ENCODE results near the gene ATOH7.
A peak's percentile ranks its signal among the peaks of the same experiment; 100 is the strongest.
"Not testable (repeated sequence)": the region's sequence is repeated elsewhere in the genome, so short reads cannot be mapped to it uniquely, and the experiment has no call there.

Gene ATOH7

DNA sequence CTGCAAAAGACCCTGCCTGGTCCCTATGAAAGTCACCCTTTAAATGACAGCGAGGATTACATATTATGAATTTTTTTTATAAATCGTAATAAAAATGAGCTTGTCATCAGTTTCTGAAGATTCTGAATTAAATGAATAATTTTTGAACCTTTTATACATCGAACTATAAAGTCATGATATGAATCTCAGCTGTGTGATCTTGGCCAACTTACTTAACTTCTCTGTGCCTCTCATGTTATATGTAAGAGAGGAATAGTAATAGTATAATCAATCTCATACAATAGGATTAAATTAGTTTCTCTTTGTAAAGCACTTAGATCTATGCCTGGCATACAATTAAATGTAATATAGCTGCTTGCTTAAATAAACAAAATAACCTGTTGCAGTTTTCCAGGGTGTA, 5.3 kb upstream of the ATOH7 start:
- no peak for DNase-seq (ENCODE audit: low read depth, low spot score)

DNA sequence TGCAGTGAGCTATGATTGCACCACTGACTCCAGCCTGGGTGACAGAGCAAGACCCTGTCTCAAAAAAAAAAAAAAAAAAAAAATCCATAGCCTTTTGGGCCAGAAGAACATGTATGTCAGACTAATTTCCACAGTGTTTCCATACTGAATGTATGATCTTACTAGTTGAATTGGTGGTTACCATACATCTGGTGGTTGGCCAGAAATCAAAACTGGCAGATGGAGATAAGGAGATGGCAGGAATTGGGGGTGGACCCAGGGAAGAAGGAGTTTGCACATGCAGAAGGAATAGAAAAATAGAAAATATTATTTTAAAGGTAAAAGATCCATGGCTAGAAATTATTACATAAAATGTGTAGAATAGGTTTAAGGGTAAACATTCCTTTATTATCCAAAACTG, 3.7 kb upstream of the ATOH7 start:
- DNase-seq (ENCODE audit: low read depth, low spot score) = no peak

DNA sequence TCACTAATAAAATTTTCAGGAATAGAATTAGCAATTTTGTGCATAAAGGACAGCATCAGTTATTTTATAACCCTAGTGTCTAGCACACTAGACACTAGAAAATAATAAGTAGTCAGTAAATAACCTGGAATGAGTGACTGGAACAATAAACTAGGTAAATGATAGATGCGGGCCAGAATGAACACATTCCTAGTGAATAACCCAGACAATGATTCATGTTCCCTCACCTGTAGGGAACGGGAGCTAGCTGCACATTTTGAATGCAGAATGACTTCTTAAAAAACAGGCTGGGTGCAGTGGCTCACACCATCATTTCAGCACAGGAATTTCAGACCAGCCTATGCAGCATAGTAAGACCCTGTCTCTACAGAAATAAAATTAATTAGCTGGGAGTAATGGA, 3.2 kb upstream of the ATOH7 start:
- DNase-seq (ENCODE audit: low read depth, low spot score) = no peak

DNA sequence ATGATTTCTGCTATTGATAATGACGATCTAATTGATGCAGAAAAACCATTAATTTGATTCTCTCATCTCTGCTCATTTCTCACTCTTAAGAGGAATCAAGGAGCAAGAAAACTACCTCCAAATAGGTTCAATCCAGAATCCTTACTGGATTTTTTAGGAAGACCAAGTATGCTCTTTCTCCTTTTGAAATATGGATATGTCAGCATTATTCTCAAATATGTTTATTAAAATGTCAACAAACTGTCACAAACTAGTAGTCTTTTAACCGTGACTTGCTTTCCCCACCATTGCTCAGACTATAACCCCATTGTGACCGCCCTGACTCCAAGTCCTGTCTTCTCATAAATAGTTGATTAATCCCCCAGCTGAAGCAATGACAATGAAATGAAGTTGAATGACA, 1.1 kb upstream of the ATOH7 start:
- DNase-seq (ENCODE audit: low read depth, low spot score) = no peak

DNA sequence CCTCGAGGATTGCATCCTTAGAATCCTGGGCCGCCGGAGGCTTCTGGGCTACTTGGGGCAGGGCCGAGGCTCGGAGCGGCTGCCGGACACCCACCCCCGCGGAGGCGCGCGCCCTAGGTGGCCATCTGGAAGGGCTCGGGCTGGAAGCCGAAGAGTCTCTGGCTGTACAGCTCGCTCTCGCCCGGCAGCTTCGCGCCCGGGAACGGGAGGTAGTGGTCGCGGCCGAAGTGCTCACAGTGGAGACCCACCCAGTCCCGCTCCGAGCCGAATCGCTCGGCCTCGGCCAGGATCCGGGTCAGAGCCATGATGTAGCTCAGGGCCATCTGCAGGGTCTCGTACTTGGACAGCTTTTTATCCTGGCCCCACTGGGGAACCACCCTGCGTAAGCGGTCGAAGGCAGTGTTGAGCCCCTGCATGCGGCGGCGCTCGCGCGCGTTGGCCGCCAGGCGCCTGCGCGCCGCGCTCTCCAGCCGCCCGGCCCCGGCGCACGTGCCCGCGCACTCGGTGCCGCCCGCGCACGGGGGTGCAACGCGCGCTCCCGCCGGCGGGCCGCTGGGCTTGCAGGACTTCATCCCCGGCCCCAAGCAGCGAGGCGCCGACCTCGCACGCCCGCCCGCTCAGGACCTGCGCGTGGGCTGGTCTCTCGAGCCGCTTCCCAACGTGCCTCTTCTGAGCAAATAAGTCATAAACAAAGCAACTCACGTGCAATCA, 652 bp downstream of the ATOH7 start:
- no peak for DNase-seq (ENCODE audit: low read depth, low spot score)

DNA sequence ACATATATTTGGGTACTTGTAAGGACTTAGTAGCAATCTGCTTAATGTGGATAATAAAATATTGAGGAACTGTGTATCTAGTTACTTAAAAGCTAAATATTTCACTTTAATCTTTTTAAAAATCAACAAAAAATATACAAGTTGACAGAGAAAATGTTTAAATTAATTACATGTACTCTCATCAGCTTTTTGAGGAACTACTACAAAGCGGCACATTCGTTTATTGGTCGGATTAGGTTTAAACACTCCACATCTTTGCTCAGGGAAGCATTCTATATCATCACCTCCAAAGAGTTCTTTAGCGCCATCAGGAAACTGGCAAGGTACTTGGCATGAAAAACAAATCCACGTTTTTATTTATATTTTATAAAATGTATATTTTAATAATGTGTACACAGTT, 1.6 kb downstream of the ATOH7 start:
- DNase-seq (ENCODE audit: low read depth, low spot score) = no peak

DNA sequence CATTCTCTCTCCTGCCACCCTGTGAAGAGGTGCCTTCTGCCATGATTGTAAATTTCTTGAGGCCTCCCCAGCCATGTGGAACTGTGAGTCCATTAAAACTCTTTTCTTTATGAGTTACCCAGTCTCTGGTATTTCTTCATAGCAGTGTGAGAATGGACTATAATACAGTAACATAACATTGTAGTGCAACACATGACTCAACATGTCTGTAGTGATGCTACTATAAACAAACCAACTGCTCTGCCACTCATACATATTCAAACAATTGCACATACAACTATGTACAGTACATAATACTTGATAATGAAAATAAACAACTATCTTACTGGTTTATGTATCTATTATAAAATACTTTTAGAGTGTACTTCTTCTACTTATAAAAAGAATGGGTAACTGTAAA, 7.1 kb downstream of the ATOH7 start:
- no peak for DNase-seq (ENCODE audit: low read depth, low spot score)

DNA sequence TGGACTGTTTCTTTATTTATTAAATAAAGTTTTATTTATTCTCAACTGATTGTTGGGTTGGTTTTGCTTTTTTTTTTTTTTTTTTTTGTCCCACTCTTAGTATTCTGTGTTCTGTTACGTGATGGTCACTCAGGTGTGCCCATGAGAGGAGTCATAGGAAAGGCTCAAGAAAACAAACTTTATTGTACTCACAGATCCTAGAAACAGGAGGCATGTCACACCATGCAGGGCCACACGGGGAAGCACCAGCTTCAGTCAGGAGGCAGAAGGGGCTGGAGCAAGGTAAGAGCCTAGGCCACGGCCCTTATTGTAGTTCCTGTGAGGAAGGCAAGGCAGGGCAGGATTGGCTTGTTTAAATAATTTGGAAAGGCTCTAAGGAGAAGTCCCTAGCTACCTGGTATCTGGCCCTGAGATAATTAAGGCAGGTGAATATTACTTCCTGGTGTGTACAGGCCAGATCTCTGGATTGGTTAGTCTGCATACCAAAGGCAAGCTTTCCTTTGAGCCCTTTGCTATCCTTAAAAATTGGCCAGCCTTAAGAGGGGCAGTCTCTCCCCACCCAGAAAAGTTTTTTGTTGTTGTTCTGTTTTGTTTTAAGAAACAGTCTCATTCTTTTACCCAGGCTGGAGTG, 8.3 kb downstream of the ATOH7 start:
- DNase-seq (ENCODE audit: low read depth, low spot score) = no peak

DNA sequence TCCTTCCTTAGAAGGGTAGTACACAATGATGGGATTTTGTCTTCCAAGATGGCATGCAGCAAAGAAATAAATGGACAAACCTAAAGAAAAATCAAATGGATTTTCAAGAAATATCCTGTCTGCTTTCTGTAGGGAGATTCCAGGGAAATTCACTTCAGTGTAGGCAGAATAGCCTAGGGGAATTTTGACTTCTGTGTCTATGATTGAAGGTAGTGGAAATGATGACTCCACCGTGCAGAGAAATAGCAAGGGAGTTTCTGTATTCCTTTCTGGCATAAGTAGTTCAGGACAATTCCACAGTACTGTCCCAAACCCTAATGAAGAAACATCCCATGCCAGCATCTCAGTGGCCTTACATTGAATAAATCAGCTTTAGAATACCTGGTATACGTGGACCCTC, 9.5 kb downstream of the ATOH7 start:
- DNase-seq (ENCODE audit: low read depth, low spot score) = no peak

DNA sequence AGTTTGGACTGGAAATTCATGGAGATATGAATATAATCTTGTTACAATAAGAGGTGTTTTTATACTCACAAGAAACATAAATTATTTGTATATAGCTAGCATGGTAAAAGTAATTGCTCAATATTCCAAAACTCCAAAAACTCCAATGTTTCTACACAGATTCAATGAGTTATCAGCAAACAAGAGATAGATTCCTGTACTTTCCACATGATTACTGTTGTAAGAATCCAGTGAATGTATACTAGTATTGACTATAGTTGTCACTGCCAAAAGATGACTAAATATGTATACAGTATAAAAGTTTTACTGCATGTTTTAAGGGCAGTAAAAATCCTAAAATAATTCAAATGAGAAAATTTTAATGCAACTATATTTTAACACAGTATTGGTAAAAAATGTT, 10.7 kb downstream of the ATOH7 start:
- DNase-seq (ENCODE audit: low read depth, low spot score) = no peak

DNA sequence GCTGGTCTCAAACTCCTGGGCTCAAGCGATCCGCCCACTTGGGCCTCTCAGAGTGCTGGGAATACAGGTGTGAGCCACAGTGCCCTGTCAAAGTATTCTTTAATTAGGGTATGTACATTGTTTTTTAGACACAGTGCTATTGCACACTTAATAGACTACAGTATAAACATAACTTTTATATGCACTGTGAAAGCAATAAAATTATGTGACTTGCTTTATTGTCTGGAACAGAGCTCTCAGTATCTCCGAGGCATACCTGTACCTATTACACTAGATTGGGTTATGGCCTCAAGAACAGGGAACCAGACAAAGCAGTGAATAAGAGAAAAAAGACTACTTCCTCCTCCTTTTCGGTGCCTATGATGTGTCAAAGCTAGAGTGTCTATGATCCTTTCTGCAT, 13.1 kb downstream of the ATOH7 start:
- no peak for DNase-seq (ENCODE audit: low read depth, low spot score)

DNA sequence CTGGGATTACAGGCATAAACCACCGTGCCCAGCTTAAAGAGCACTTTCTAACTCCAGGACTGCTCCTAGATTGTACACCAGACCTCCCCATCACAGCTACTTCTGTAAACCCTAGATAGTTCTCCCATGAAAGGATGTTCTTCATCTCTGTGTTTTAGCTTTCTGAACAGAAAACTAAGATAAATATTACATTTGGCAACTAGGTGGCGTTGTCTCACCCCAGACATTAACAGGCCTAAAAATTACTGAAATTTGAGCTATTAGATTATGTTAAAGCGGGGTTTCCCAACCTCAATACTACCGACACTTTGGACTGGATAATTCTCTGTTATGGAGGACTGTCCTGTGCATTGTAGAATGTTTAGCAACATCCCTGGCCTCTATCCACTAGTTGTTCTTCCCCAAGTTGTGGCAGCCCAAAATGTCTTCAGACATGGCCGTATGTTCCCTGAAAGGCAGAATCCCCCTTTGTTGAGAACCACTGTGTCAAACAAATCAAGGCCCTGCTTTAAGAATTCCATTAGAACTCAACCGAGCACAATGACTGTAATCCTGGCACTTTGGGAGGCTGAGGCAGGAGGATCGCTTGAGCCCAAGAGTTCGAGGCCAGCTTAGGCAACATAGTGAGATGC, 19.1 kb downstream of the ATOH7 start:
- DNase-seq (ENCODE audit: low read depth, low spot score) = no peak

DNA sequence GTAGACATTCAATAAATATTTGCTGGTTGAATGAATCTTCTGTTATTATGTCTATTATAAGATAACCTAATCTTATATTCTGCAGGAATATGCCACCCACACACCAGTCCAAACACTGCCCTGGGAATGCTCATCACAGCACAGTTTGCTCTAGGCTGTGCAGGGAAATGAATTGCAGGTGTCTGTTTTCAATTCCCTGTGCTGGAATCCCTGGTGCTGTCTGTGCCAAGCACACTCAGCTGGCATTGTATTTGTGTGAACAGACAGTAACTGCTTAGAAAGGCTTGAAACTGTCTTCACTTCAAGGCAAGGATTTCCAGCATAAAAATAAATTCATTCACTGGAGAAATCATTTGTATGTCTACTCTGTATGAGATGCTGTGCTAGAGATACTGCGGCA, 20.2 kb downstream of the ATOH7 start:
- no peak for DNase-seq (ENCODE audit: low read depth, low spot score)

DNA sequence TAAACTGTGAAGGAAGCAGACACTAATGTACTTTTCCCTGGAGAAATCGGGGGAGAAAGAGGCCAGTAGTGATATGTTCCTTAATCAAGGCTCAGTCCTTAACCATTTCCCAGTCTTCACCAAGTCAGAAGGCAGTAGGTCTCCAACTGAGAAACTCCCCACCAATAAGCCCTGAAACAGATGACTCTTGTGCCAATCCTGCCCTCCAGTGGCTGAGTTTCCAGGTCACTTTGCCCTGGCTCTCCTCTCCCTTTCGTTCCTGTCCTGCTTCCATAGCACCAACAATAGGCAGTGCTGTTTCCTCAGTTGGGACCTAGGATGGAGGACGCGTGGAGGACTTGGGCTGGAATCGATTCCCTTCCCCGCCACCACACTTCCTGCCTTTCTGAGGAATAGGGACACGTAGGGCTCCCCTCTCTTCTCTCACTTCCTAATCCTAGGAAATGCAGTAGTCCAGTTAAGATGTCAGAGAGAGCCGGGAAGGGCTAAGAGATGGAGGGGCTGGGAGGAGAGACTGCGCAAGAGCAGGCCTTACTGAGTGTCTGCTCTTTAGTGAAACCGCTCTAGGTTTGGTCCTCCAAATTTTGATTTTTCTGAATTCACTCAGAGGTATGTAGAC, 23.4 kb downstream of the ATOH7 start:
- DNase-seq (ENCODE audit: low read depth, low spot score) = peak; percentile 16

DNA sequence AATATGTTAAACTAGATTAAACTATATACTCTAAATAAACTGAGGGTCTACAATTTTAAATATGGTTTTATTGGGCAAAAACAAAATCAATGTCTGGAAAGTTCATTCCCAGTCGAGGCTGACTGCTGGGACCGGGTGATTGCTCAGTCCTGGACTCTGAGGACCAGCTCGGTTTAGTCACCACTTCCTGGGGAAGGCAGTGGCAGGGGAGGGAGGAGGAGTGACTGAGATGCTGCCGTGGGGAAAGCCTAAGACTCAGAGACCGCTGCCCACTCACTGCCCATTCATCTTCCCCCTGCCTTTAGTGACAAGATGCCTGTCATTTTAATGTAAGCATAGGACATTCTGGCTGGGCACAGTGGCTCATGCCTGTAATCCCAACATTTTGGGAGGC, 29.0 kb downstream of the ATOH7 start:
- no peak for DNase-seq (ENCODE audit: low read depth, low spot score)

DNA sequence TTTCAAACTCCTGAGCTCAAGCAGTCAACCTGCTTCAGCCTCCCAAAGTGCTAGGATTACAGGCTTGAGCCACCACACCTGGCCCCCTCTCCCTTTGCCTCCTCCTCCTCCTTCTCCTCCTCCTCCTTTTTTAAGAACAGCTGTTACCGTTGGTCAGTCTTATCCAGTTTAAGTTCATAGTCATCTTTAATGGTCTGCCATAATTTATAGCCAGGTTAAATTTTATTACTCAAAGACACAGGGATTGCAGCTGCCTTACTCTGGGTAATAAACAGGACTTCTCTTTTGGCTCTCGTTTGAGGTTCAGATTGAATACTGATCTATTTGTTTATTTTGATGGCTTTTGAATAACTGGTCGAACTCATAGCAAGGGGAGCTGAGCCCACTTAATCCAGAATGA, 35.2 kb downstream of the ATOH7 start:
- DNase-seq (ENCODE audit: low read depth, low spot score) = no peak

DNA sequence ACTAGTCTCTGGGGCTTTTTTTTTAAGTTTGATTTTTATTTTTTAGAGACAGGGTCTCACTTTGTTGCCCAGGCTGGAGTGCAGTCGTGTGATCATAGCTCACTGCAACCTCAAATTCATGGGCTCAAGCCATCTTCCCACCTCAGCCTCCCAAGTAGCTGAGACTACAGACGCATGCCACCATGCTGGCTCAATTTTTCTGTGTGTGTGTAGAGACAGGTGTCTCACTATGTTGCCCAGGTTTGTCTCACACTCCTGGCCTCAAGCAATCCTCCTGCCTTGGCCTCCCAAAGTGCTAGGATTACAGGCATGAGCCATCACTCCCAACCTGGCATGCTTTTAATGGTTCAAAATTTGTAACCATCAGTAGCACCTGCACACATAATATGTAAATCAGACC, 36.1 kb downstream of the ATOH7 start:
- DNase-seq (ENCODE audit: low read depth, low spot score) = not testable (repeated sequence)

DNA sequence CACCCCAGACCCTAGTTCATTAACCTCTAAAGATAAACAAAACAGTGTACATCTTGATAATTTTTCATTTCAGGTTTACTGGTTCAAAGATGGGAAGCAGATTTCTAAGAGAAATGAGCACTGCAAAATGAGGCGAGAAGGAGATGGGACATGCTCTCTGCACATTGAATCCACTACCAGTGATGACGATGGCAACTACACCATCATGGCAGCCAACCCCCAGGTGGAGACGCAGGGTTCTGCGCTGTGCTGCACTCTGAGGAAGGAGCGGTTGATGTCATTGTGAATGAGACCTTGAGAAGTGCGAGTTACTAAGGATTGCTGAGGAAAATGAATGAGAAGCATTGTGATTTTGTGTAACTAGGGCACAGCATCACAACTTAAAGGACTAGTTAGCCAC, 37.6 kb downstream of the ATOH7 start:
- no peak for DNase-seq (ENCODE audit: low read depth, low spot score)

DNA sequence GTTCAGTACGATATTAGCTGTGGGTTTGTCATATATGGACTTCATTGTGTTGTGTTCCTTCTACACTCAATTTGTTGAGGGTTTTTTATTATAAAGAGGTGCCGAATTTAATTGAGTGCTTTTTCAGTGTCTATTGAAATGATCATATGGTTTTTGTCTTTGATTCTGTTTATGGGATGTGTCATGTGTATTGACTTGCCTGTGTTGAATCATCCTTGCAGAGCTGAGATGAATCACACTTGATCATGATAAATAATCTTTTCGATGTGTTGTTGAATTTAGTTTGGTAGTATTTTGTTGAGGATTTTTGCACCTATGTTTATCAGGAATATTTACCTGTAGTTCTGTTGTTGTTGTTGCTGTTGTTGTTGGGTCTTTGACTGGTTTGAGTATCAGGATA, 39.8 kb downstream of the ATOH7 start:
- no peak for DNase-seq (ENCODE audit: low read depth, low spot score)

DNA sequence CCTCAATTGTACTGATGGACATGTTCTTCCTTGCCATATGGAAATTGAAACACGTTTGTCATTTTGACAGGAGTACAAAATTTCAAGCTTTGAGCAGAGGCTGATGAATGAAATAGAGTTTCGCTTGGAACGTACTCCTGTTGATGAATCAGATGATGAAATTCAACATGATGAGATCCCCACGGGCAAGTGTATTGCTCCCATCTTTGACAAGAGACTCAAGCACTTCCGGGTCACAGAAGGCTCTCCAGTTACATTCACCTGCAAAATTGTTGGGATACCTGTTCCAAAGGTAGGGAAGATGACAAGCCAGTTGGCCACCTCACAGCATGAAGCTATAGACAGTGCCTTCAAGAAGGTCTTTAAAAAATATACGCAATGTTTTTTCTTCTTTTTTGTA, 43.1 kb downstream of the ATOH7 start:
- no peak for DNase-seq (ENCODE audit: low read depth, low spot score)

DNA sequence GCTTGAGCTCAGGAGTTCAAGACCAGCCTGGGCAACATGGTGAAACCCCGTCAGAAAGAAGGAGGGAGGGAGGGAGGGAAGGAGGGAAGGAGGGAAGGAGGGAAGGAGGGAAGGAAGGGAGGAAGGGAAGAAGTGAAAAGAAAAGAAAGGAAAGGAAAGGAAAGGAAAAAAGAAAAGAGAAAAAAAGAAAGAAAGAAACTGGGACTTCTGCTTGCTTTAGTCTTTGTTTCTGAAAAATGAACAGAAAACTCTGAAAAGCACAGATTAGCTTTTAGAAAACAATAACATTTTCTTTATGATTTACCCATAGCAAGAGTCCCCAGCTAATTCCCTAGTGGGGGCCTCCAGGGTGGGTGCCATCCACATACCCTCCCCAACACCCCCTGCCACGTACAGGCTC, 46.8 kb downstream of the ATOH7 start:
- no peak for DNase-seq (ENCODE audit: low read depth, low spot score)

DNA sequence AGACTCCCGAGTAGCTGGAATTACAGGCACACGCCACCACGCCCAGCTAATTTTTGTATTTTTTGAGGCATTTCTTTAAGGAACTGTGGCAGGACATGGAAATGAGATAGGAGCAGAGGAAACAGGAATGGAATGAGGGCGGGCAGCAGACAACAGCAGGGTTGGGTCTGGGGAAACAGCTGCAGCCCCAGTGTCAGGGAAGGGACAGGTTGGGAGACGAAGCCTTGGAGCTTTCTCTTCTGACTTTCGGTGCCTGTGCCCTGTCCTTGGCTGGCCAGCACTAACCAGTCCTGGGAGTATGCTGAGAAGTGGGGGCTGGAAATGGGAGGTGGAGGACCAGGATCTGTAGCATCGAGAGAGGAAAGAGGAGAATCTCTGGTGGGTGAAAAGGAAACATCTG, 47.4 kb downstream of the ATOH7 start:
- DNase-seq (ENCODE audit: low read depth, low spot score) = no peak

Data from brain pericyte (primary cell).